ENCODE results near the gene PNPLA1.
A peak's percentile ranks its signal among the peaks of the same experiment; 100 is the strongest.

The PNPLA1 gene

DNA sequence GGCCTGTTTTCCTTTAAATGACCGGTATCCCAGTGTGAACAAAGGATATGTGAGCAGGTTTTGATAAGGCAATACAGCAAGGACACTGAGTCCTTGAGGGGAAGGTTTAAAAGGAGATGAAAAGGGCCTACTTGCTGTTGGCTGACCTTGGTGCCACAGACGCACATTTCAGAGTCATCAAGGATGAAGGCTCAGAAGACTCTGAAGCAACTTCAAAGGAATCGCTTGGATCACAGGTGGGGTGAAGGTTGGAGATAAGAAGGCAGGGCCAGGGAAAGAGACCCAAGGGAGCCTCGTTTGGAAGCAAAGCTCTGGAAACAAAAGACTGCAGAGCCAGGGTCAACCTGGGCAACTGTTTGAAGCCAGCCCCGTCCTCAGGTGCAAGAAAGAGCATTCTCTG, 30.1 kb upstream of the PNPLA1 start:
- H3K27ac ChIP-seq: no peak overlapping the region
- TF ChIP-seq ZFX (IDR thresholded peaks at IDR 0.05): no peak
- TF ChIP-seq, protein P1, sequence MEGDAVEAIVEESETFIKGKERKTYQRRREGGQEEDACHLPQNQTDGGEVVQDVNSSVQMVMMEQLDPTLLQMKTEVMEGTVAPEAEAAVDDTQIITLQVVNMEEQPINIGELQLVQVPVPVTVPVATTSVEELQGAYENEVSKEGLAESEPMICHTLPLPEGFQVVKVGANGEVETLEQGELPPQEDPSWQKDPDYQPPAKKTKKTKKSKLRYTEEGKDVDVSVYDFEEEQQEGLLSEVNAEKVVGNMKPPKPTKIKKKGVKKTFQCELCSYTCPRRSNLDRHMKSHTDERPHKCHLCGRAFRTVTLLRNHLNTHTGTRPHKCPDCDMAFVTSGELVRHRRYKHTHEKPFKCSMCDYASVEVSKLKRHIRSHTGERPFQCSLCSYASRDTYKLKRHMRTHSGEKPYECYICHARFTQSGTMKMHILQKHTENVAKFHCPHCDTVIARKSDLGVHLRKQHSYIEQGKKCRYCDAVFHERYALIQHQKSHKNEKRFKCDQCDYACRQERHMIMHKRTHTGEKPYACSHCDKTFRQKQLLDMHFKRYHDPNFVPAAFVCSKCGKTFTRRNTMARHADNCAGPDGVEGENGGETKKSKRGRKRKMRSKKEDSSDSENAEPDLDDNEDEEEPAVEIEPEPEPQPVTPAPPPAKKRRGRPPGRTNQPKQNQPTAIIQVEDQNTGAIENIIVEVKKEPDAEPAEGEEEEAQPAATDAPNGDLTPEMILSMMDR (conservative IDR thresholded peaks at IDR 0.05): no peak

DNA sequence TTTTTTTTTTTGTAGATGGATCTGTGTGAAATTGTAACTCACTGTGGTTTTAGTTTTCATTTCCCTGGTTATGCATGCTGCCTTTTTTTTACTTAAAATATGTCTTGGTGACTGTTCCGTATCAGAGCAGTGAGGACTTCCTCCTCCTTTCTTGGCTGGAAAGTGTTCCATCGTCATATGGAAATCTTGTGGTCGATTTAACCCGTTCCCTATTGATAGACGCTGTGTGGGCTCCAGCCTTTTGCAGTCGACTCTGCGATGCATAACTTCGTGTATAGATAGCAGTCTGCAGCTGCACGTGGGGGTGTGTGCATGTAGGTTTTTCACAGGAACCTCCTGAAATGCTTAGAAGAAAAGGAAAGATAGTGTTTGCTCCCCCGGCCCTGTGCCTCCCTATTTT, 28.1 kb upstream of the PNPLA1 start:
- TF ChIP-seq, protein P1 (conservative IDR thresholded peaks at IDR 0.05): no peak
- H3K27ac ChIP-seq: no peak overlapping the region

- TF ChIP-seq ZFX (IDR thresholded peaks at IDR 0.05): no peak
- TF ChIP-seq, protein P1 (conservative IDR thresholded peaks at IDR 0.05): no peak
- no peak overlapping the region for H3K27ac ChIP-seq
Measured at GRCh38 chr6:36242161-36242560, 27.7 kb upstream of the PNPLA1 start.

GRCh38 chr6:36242626-36243025, 27.2 kb upstream of the PNPLA1 start:
- TF ChIP-seq ZFX (IDR thresholded peaks at IDR 0.05): no peak
- TF ChIP-seq, protein P1 (conservative IDR thresholded peaks at IDR 0.05): no peak
- H3K27ac ChIP-seq: no peak overlapping the region

GRCh38 chr6:36243562-36244212, 26.2 kb upstream of the PNPLA1 start:
- TF ChIP-seq, protein P1 (conservative IDR thresholded peaks at IDR 0.05): no peak
- TF ChIP-seq ZFX (IDR thresholded peaks at IDR 0.05): no peak

GRCh38 chr6:36244641-36245280, 25.1 kb upstream of the PNPLA1 start:
- H3K27ac ChIP-seq: no peak overlapping the region
- TF ChIP-seq ZFX (IDR thresholded peaks at IDR 0.05): no peak
- TF ChIP-seq, protein P1 (conservative IDR thresholded peaks at IDR 0.05): no peak

More at GRCh38 chr6:36243562-36244212, 26.2 kb upstream of the PNPLA1 start:
- H3K27ac ChIP-seq: no peak overlapping the region

GRCh38 chr6:36245572-36246061, 24.2 kb upstream of the PNPLA1 start:
- TF ChIP-seq, protein P1 (conservative IDR thresholded peaks at IDR 0.05): peak; percentile 87
- TF ChIP-seq ZFX (IDR thresholded peaks at IDR 0.05): no peak
- H3K27ac ChIP-seq: peak overlapping the region; percentile 49

All from C4-2B (cell line).